ENCODE measurements around the gene WDR4.

DNA sequence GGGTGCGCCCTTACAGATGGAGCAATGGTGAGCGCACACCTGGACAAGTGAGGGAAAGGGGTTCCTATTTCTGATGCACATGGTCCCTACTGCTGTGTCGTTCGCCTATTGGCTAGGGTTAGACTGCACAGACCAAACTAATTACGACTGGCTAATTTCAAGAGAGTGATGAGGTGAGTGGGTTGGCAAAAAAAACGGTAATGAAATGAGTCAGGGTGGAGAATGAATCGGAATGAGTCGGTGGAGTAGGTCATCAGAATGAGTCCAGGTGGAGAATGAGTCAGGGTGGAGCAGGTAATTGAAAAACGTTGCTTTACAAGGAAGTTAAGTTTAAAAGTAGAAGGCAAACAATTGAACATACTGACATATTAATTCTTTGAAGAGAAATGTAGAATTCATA, 79.8 kb downstream of the WDR4 start:
- TF ChIP-seq, protein P1, sequence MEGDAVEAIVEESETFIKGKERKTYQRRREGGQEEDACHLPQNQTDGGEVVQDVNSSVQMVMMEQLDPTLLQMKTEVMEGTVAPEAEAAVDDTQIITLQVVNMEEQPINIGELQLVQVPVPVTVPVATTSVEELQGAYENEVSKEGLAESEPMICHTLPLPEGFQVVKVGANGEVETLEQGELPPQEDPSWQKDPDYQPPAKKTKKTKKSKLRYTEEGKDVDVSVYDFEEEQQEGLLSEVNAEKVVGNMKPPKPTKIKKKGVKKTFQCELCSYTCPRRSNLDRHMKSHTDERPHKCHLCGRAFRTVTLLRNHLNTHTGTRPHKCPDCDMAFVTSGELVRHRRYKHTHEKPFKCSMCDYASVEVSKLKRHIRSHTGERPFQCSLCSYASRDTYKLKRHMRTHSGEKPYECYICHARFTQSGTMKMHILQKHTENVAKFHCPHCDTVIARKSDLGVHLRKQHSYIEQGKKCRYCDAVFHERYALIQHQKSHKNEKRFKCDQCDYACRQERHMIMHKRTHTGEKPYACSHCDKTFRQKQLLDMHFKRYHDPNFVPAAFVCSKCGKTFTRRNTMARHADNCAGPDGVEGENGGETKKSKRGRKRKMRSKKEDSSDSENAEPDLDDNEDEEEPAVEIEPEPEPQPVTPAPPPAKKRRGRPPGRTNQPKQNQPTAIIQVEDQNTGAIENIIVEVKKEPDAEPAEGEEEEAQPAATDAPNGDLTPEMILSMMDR (IDR thresholded peaks at IDR 0.05; ENCODE audit: low read depth, low read length, missing input control), result no peak
- TF ChIP-seq, protein P2, sequence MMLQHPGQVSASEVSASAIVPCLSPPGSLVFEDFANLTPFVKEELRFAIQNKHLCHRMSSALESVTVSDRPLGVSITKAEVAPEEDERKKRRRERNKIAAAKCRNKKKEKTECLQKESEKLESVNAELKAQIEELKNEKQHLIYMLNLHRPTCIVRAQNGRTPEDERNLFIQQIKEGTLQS (IDR thresholded peaks at IDR 0.05), result no peak
- TF ChIP-seq RAD21 (IDR thresholded peaks at IDR 0.05) (no peak), SP1 (IDR thresholded peaks at IDR 0.05) (no peak), EGR1 (IDR thresholded peaks at IDR 0.05; ENCODE audit: low read depth in 2 of 2) (no peak), MAX (IDR thresholded peaks at IDR 0.05) (no peak), YY1 (IDR thresholded peaks at IDR 0.05) (no peak), TAF1 (conservative IDR thresholded peaks at IDR 0.05) (no peak), RXRA (IDR thresholded peaks at IDR 0.05) (no peak), HNF4G (IDR thresholded peaks at IDR 0.05) (no peak), GABPA (IDR thresholded peaks at IDR 0.05 in 1 of 2, conservative IDR thresholded peaks at IDR 0.05 in 1 of 2) (no peak), JUND (IDR thresholded peaks at IDR 0.05) (no peak), FOXA2 (IDR thresholded peaks at IDR 0.05) (no peak), REST (IDR thresholded peaks at IDR 0.05) (no peak)

Data from liver (tissue), 3 donors.